Epithelial cell of proximal tubule (primary cell): ENCODE measurements around the gene GABRB3. TPM values are rescaled to one million over a fixed set of nuclear protein-coding genes. Genes with fewer than 3 reads are reported as not detected.

Source experiments
- DNase-seq: peaks from one replicate; pipeline ENCODE4 v3.0.0-alpha.2; 2011; ENCODE audit warnings: low read depth
- H3K4me3 ChIP-seq: 2 replicates; pipeline ENCODE4 v1.5.1; 2011; ENCODE audit warnings: low read depth, mild to moderate bottlenecking, low read length
- CTCF ChIP-seq: conservative IDR thresholded peaks from 2 replicates; pipeline ENCODE4 v1.5.1; 2012; ENCODE audit warnings: low read depth, mild to moderate bottlenecking, low read length
- total RNA-seq: library from RNA; depleted of rRNA; stranded (reverse); fragments of >200 nt; gene quantifications from 2 replicates; pipeline ENCODE4 v1.2.3, GENCODE V29; 2015

Gene GABRB3
- total RNA-seq, 1 donor from 2014 or later = 0.58 TPM

GRCh38 chr15:26580943-26581342 lies 191.9 kb downstream of the GABRB3 start:
- no peak overlapping the region for H3K4me3 ChIP-seq
- no peak for TF ChIP-seq CTCF
- DNase-seq = no peak

GRCh38 chr15:26572602-26573350 lies 200.1 kb downstream of the GABRB3 start:
- DNase-seq = no peak
- no peak for TF ChIP-seq CTCF

GRCh38 chr15:26571346-26571745 lies 201.5 kb downstream of the GABRB3 start:
- TF ChIP-seq CTCF = no peak
- DNase-seq = no peak
- no peak overlapping the region for H3K4me3 ChIP-seq

More at GRCh38 chr15:26572602-26573350, 200.1 kb downstream of the GABRB3 start:
- H3K4me3 ChIP-seq = no peak overlapping the region

DNA sequence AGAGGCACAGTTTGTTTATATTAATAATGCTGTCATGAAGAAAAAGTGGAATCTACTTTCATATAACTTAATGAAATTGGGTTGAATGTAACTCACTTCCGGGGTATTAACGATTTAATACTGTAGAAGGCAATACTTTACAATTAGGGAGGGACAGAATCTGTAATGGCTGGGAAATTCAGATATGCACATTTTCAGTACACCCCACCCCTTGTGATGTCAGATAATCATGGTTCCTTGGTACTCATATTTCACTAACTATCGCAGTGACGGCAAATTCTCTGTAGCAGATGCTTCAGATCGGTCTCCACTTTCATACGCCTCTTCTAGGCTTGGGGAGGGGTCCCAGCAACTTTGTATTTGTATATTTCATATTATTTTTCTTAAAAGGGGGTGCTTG lies 207.3 kb downstream of the GABRB3 start:
- no peak for TF ChIP-seq CTCF
- DNase-seq = no peak
- no peak overlapping the region for H3K4me3 ChIP-seq

- TF ChIP-seq CTCF = no peak
- H3K4me3 ChIP-seq = no peak overlapping the region
- DNase-seq = no peak
Measured at GRCh38 chr15:26564361-26564760, 208.5 kb downstream of the GABRB3 start.

- no peak for DNase-seq
- TF ChIP-seq CTCF = no peak
- no peak overlapping the region for H3K4me3 ChIP-seq
Measured at GRCh38 chr15:26562336-26562735, 210.5 kb downstream of the GABRB3 start.

- no peak overlapping the region for H3K4me3 ChIP-seq
- DNase-seq = no peak
- TF ChIP-seq CTCF = no peak
Measured at GRCh38 chr15:26561896-26562295, 211.0 kb downstream of the GABRB3 start.
